A549 (cell line): ENCODE results near the gene ABCG4. TPM values are rescaled to one million over a fixed set of nuclear protein-coding genes. Genes with fewer than 3 reads are reported as not detected.

Source experiments
- ATAC-seq, 2 experiments: fragments of 200-7000 bp in 1 of 2; fragments of >200 bp in 1 of 2; cut with Nextera tagmentation in 1 of 2; cut with Tn5 transposase in 1 of 2; 3 replicates each; pipeline versions ENCODE4 v1.8.0 to v1.9.1; 2018 to 2020; ENCODE audit warnings: mild to moderate bottlenecking in 1 of 2, moderate library complexity in 1 of 2
- CTCF ChIA-PET: fragments of 300-600 bp; sonication (Branson Sonifier 250); formaldehyde crosslinking; extraction: SDS; loops from one replicate; lab custom pipeline; 2021; ENCODE audit warnings: antibody characterized with exemption, inconsistent platforms; lab: Yijun Ruan, JAX
- POLR2A ChIA-PET: fragments of 350-600 bp; formaldehyde crosslinking; extraction: SDS; loops from one replicate; lab custom pipeline; 2021; ENCODE audit warnings: antibody characterized with exemption, inconsistent platforms; lab: Yijun Ruan, JAX
- DNase-seq, 2 experiments: peaks; one replicate each; pipeline versions ENCODE4 v3.0.0 to v3.0.0-alpha.2; 2011 to 2016; ENCODE audit warnings: low read depth in 1 of 2, low spot score in 1 of 2
- FAIRE-seq: peaks from 2 replicates; lab custom pipeline; 2011; peaks lifted over from hg19 to GRCh38; lab: Jason Lieb, UNC
- H3K27ac ChIP-seq, 2 experiments: fragments of >200 bp; sonication (Bioruptor Twin); formaldehyde crosslinking; 3 replicates each; pipeline ENCODE4 v1.5.1; 2016 to 2017
- H3K4me1 ChIP-seq: fragments of >200 bp; sonication (Bioruptor Twin); formaldehyde crosslinking; 3 replicates; pipeline ENCODE4 v1.6.1; 2016
- H3K4me2 ChIP-seq: fragments of >200 bp; sonication (Bioruptor Twin); formaldehyde crosslinking; 3 replicates; pipeline ENCODE4 v1.6.1; 2016
- H3K4me3 ChIP-seq: fragments of >200 bp; sonication (Bioruptor Twin); formaldehyde crosslinking; 3 replicates; pipeline ENCODE4 v1.5.1; 2016
- H3K9me3 ChIP-seq: fragments of >200 bp; sonication (Bioruptor Twin); formaldehyde crosslinking; 3 replicates; pipeline ENCODE4 v1.6.1; 2016
- CEBPB ChIP-seq, 2 experiments: fragments of >200 bp in 1 of 2; sonication (Bioruptor Twin) in 1 of 2; formaldehyde crosslinking in 1 of 2; IDR thresholded peaks; 2 replicates each; pipeline ENCODE4 v1.6.1; 2012 to 2016
- CHD4 ChIP-seq: fragments of 200-600 bp; sonication (generic); IDR thresholded peaks from 2 replicates; pipeline ENCODE4 v1.6.1; 2016; ENCODE audit warnings: antibody characterized with exemption, mild to moderate bottlenecking, borderline replicate concordance
- ESRRA ChIP-seq: fragments of 150-350 bp; IDR thresholded peaks from 2 replicates; pipeline ENCODE4 v1.6.1; 2014; ENCODE audit warnings: mild to moderate bottlenecking, low read length, borderline replicate concordance
- FOSL2 ChIP-seq, 2 experiments: fragments of 450-650 bp in 1 of 2; fragments of >200 bp in 1 of 2; sonication (Bioruptor Twin) in 1 of 2; formaldehyde crosslinking; IDR thresholded peaks; 2 replicates each; pipeline versions ENCODE4 v1.5.0 to v1.6.1; 2016 to 2020; ENCODE audit warnings: mild to moderate bottlenecking in 1 of 2, moderate library complexity in 1 of 2
- HOXA7 ChIP-seq: fragments of 250-450 bp; sonication (Bioruptor Pico); IDR thresholded peaks from 2 replicates; pipeline ENCODE4 v1.5.0; 2020; ENCODE audit warnings: mild to moderate bottlenecking, moderate library complexity
- HOXB5 ChIP-seq: fragments of 250-450 bp; sonication (Bioruptor Pico); IDR thresholded peaks from 2 replicates; pipeline ENCODE4 v1.5.0; 2020; ENCODE audit warnings: mild to moderate bottlenecking, moderate library complexity
- JUN ChIP-seq, 2 experiments: fragments of >200 bp; sonication (Bioruptor Twin); formaldehyde crosslinking; IDR thresholded peaks; 2 replicates in 1 of 2; 3 replicates in 1 of 2; pipeline ENCODE4 v1.6.1; 2016 to 2017
- NR3C1 ChIP-seq: fragments of >200 bp; sonication (Bioruptor Twin); formaldehyde crosslinking; IDR thresholded peaks from 3 replicates; pipeline ENCODE4 v1.6.1; 2017
- POLR2AphosphoS2 ChIP-seq: conservative IDR thresholded peaks from 2 replicates; pipeline ENCODE4 v1.6.1; 2012; ENCODE audit warnings: low read length, improper control_type of control experiment, inconsistent platforms
- SREBF2 ChIP-seq: fragments of 450-650 bp; IDR thresholded peaks from 2 replicates; pipeline ENCODE4 v1.6.1; 2014; ENCODE audit warnings: mild to moderate bottlenecking, moderate library complexity
- ZFP36 ChIP-seq: fragments of 450-650 bp; IDR thresholded peaks from 2 replicates; pipeline ENCODE4 v1.6.1; 2014; ENCODE audit warnings: borderline replicate concordance; ENCODE audit not compliant: partially characterized antibody
- ZSCAN20 ChIP-seq: fragments of 250-450 bp; sonication (Bioruptor Pico); IDR thresholded peaks from 2 replicates; pipeline ENCODE4 v1.8.0; 2022; ENCODE audit warnings: mild to moderate bottlenecking, moderate library complexity
- WGBS: methylation state at CpG from one replicate; pipeline ENCODE4 v1.1.6; 2017; ENCODE audit errors: missing lambda C conversion rate; 5-methylcytosine and 5-hydroxymethylcytosine counted together
- polyA plus RNA-seq, 4 experiments: library from polyadenylated mRNA; depleted of rRNA in 3 of 4; stranded (reverse); fragments of >200 nt; fragmentation: RNase III in 1 of 4; extraction: RNeasy Plus Mini Kit Qiagen cat#74134 plus additional on column Dnase treatment in 1 of 4; gene quantifications; 2 replicates in 3 of 4; 3 replicates in 1 of 4; pipeline ENCODE4 v1.2.3, GENCODE V29; 2011 to 2017
- TF ChIP-seq, protein P1 (sequence below): fragments of 200-600 bp; sonication (generic); IDR thresholded peaks from 2 replicates; pipeline ENCODE4 v1.6.1; 2016; ENCODE audit warnings: antibody characterized with exemption, mild to moderate bottlenecking, moderate library complexity
- TF ChIP-seq, protein P2 (sequence below): fragments of 250-450 bp; sonication (Bioruptor Pico); IDR thresholded peaks from 2 replicates; pipeline ENCODE4 v1.5.0; 2020; ENCODE audit warnings: low read depth, mild to moderate bottlenecking, moderate library complexity
- TF ChIP-seq, protein P3 (sequence below): fragments of >200 bp; sonication (Bioruptor Twin); formaldehyde crosslinking; IDR thresholded peaks from 3 replicates; pipeline ENCODE4 v1.6.1; 2016

Gene ABCG4
- polyA plus RNA-seq, 2 of the 4 experiments (the other 2 are of a cell fraction) = 0.10 to 0.44 TPM

DNA sequence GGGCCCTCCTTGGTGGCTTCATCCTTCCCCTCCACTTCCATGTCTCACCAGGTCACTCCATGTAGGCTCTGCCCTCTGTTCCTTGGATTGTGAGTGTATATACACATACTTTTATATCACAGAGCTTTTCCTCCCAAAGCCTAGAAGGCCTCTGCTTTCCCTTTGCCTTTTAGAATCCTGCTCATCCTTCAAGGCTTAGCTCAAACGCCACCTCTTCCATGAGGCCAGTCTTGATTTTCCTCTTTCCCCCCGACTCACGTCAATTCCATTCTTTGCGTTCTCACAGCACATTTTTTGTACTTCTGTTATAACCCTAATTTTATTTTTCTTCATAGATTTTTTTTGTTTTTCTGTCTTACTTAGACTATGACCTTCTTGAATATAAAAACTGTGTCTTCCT is 3.8 kb downstream of the ABCG4 start:
- ChIA-PET CTCF (interaction anchor here (0.9 to 7.2 kb wide), 9 partner anchors 8 to 222 kb away, joined by 3 to 39 read pairs (median 6); no protein-coding TSS in a partner anchor), POLR2A (no interaction called here)
- DNase-seq (no peak), ATAC-seq (no peak), FAIRE-seq (no peak)
- Histone ChIP-seq H3K4me1 (0 out of 3 replicates have a peak, but pooled peaks cover 7% of the 10 kb centered on the region), H3K27ac (no peak overlapping the region), H3K4me2 (no peak overlapping the region), H3K9me3 (no peaks in the 10 kb centered on the region), H3K4me3 (no peak overlapping the region)
- TF ChIP-seq ZFP36 (peak; percentile 56), JUN (IDR thresholded peaks at IDR 0.05) (no peak), ZSCAN20 (CRISPR knock-in tag) (no peak), FOSL2 (IDR thresholded peaks at IDR 0.05) (no peak), FOSL2 (CRISPR knock-in tag; IDR thresholded peaks at IDR 0.05) (no peak), HOXB5 (CRISPR knock-in tag) (no peak)
- WGBS = 79% methylated on average over 4 of the region's 4 CpGs

DNA sequence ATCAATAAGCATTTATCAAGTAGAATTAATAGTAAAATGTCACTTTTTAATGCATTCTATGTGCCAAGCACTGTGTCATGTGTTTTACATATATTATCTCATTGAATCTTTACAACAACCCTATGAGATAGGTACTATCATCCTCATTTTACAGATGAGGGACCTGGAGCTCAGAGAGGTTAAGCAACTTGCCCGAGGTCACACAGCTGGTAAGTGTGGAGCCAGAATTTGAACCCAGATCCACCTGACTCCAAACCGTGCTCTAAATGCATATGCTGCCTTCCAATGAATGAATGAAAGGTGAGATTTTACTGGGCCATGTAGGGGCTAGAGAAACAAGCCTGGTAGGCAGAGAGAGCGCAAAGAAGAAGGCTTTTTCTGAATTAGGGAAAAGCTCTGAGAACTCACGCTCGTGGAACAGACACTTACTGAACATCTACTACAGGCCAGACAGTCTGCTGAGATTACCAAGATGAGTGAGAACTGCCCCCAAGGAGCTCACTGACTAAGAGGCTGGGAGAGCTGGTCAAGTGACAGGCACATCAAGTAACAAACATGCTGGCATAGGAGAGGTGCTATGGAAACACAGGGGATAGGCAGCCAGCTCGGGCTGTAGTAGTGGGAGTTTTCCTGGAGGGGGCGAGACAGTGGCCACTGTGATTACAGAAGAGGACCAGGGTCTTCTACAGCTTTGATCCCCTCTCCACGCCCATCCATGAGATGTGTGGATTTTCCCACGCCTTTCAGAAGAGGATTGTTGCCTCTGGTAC is 4.4 kb downstream of the ABCG4 start:
- DNase-seq = peak in 1 of 2 experiments; percentile 27
- no peak overlapping the region for H3K4me2 ChIP-seq
- ChIA-PET CTCF (interaction anchor here (0.9 to 7.2 kb wide), 9 partner anchors 8 to 221 kb away, joined by 3 to 39 read pairs (median 6); no protein-coding TSS in a partner anchor), POLR2A (no interaction called here)
- 59% methylated on average over 9 of the region's 9 CpGs for WGBS
- no peaks in the 10 kb centered on the region for H3K9me3 ChIP-seq
- 0 out of 3 replicates have a peak, but pooled peaks cover 7% of the 10 kb centered on the region for H3K4me1 ChIP-seq
- H3K27ac ChIP-seq = no peak overlapping the region
- FAIRE-seq = no peak
- ATAC-seq = peak in 1 of 2 experiments; percentile 23; a peak in 2 of 6 replicates
- no peak overlapping the region for H3K4me3 ChIP-seq
- TF ChIP-seq HOXA7 (CRISPR knock-in tag) (no peak), ZFP36 (no peak), CHD4 (no peak), SREBF2 (no peak), POLR2AphosphoS2 (no peak), CEBPB (IDR thresholded peaks at IDR 0.05) (no peak), NR3C1 (no peak), ESRRA (no peak)
- TF ChIP-seq, protein P1, sequence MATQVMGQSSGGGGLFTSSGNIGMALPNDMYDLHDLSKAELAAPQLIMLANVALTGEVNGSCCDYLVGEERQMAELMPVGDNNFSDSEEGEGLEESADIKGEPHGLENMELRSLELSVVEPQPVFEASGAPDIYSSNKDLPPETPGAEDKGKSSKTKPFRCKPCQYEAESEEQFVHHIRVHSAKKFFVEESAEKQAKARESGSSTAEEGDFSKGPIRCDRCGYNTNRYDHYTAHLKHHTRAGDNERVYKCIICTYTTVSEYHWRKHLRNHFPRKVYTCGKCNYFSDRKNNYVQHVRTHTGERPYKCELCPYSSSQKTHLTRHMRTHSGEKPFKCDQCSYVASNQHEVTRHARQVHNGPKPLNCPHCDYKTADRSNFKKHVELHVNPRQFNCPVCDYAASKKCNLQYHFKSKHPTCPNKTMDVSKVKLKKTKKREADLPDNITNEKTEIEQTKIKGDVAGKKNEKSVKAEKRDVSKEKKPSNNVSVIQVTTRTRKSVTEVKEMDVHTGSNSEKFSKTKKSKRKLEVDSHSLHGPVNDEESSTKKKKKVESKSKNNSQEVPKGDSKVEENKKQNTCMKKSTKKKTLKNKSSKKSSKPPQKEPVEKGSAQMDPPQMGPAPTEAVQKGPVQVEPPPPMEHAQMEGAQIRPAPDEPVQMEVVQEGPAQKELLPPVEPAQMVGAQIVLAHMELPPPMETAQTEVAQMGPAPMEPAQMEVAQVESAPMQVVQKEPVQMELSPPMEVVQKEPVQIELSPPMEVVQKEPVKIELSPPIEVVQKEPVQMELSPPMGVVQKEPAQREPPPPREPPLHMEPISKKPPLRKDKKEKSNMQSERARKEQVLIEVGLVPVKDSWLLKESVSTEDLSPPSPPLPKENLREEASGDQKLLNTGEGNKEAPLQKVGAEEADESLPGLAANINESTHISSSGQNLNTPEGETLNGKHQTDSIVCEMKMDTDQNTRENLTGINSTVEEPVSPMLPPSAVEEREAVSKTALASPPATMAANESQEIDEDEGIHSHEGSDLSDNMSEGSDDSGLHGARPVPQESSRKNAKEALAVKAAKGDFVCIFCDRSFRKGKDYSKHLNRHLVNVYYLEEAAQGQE = no peak
- TF ChIP-seq, protein P2, sequence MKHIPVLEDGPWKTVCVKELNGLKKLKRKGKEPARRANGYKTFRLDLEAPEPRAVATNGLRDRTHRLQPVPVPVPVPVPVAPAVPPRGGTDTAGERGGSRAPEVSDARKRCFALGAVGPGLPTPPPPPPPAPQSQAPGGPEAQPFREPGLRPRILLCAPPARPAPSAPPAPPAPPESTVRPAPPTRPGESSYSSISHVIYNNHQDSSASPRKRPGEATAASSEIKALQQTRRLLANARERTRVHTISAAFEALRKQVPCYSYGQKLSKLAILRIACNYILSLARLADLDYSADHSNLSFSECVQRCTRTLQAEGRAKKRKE = no peak
- TF ChIP-seq, protein P3, sequence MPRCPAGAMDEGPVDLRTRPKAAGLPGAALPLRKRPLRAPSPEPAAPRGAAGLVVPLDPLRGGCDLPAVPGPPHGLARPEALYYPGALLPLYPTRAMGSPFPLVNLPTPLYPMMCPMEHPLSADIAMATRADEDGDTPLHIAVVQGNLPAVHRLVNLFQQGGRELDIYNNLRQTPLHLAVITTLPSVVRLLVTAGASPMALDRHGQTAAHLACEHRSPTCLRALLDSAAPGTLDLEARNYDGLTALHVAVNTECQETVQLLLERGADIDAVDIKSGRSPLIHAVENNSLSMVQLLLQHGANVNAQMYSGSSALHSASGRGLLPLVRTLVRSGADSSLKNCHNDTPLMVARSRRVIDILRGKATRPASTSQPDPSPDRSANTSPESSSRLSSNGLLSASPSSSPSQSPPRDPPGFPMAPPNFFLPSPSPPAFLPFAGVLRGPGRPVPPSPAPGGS = no peak
